ENCODE data around the gene CYB5A. TPM values are rescaled to one million over a fixed set of nuclear protein-coding genes. Genes with fewer than 3 reads are reported as not detected.

Gene CYB5A
- polyA plus RNA-seq, 4 donors, result 91.1 to 1,144 (median 565) TPM

Other genes starting within 250 kb of the CYB5A start
- under 1 TPM in 2 of 4 donors, not detected in 2; 0.28 to 0.83 TPM for gene FBXO15, start 144.1 kb downstream of the CYB5A start, polyA plus RNA-seq
- 10 to 100 TPM in 3 of 4 donors, 1 to 10 TPM in 1; 9.2 to 31.2 (median 21.8) TPM for gene TIMM21, start 143.4 kb downstream of the CYB5A start, polyA plus RNA-seq
- not detected for gene C18orf63, start 23.9 kb upstream of the CYB5A start, polyA plus RNA-seq
- under 1 TPM in 2 of 4 donors, not detected in 2; 0.10 to 0.43 TPM for gene DIPK1C, start 165.3 kb upstream of the CYB5A start, polyA plus RNA-seq
- gene CNDP2, start 204.4 kb upstream of the CYB5A start, polyA plus RNA-seq, result 100 to 1,000 TPM; 215 to 423 (median 327) TPM
- 10 to 100 TPM in 1 of 4 donors, 1 to 10 TPM in 2, under 1 TPM in 1; 0.13 to 11.9 (median 6.5) TPM for gene CNDP1, start 242.5 kb upstream of the CYB5A start, polyA plus RNA-seq